Measurements from ENCODE around the gene KSR1.

- no peak for TF ChIP-seq RAD21 (IDR thresholded peaks at IDR 0.05; ENCODE audit: low read depth)
- no peak for TF ChIP-seq MAX (IDR thresholded peaks at IDR 0.05)
- no peak for TF ChIP-seq EP300 (IDR thresholded peaks at IDR 0.05; ENCODE audit: borderline replicate concordance)
- TF ChIP-seq USF1 (IDR thresholded peaks at IDR 0.05) = no peak
These were observed 111.3 kb downstream of the KSR1 start for GRCh38 chr17:27567563-27567859.
